GM21447 (cell line): ENCODE results near the gene POLD3.

Source experiments
- ATAC-seq: cut with Tn5 transposase; IDR thresholded peaks from one replicate; pipeline ENCODE4 v1.9.1; 2021; ENCODE audit not compliant: unreplicated experiment

The POLD3 gene

DNA sequence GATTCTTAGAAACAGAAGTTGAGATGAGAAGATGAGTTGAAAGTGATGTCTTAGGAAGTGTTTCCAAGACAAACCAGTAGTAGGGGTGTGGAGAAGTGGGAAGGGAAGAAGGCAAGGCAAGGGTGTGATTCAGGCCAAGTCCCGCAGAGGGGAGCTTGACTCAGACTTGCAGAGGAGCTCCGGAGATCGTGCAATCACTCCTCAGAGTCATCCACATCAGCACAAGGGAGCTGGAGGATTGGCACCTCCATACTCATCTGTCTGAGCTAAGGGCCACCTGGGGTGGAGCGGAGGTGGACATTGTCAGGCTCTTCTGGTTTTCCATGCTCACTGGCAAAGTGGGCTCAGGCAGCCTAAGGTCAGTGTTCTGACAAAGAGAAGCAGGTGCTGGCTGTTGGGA, 94.4 kb downstream of the POLD3 start:
- ATAC-seq = no peak

DNA sequence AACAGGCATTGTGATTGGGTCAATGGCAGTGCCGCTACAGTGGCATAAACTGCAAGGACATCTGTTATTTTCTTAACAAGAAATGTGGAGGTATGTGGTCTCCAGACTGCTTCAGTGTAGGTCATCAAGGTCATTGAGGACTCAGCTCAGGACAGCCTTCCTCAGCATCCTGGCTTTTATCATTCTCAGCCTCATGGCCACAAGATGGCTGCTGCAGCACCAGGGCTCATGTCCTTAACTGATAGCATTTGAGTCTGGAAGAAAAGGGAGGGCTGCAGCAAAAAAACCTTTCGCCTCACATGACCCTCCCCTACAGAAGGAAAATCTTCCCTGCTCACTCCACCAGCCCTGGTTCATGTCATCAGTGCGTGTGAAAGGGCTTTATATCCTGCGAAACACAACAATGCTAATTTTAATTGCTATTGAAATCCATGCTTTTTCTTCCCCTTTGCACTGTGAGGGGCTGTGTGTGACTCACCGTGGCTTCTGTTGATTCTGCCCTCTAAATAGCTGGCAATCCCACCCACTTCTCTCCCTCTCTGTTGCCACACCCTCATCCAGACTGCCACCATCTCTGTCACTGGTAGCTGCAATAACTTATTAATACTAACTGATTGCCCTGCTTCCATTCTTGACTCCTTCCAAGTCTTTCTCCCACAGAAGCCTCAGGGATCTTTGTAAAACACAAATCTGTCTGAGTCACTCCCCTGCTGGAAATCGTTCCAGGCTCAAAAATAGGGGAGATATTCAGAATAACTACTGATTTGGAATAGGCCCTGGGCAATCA, 95.0 kb downstream of the POLD3 start:
- no peak for ATAC-seq

DNA sequence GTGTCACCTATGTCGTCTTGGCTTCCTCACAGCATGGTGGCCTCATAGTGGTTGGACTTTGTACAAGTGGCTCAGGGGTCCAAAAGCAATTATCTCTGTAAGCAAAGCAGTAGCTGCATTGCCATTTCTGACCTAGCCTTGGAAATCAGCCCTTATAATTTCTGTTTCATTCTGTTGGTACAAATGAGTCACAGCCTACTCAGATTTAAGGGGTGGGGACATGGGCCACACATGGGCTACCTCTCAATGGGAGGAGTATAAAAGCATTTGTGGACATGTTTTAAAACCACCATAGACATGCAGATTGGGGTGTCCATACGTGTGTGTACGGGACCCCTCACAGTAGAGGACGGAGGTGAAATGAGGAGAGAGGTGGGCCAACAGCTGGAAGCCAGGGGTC, 97.3 kb downstream of the POLD3 start:
- ATAC-seq = no peak

DNA sequence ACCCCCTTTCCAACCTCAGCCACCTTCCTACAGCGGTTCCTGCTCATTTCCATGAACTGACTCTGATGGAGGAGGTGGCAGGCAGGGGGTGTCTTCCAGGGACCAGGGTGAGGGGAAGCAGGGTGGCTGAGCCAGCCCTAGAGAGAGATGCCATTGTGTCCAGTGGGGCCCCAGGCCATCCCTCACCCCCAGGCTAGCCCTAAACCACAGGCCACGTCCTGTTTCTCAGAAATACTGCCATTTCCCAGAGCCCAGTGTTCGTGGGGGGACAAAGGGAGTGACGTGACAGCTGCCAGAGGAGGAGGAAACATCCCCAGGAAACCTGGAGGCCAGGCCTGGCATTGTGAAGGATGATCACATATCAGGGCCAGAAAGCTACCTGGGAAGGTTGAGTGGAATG, 99.4 kb downstream of the POLD3 start:
- no peak for ATAC-seq
